DOHH2 (cell line): ENCODE measurements around the gene GREB1.

Experiments
- EZH2phosphoT487 ChIP-seq: fragments of 200-600 bp; sonication (generic); IDR thresholded peaks from 2 replicates; pipeline ENCODE4 v1.6.1; 2017; ENCODE audit warnings: borderline replicate concordance, mild to moderate bottlenecking, antibody characterized with exemption, low read length, moderate library complexity, mixed read lengths
- TF ChIP-seq, protein P1 (sequence below): fragments of 200-600 bp; sonication (generic); IDR thresholded peaks from one replicate; pipeline ENCODE4 v1.5.1; 2014; ENCODE audit warnings: antibody characterized with exemption, mild to moderate bottlenecking, low read depth, low read length; ENCODE audit not compliant: poor library complexity, severe bottlenecking

DNA sequence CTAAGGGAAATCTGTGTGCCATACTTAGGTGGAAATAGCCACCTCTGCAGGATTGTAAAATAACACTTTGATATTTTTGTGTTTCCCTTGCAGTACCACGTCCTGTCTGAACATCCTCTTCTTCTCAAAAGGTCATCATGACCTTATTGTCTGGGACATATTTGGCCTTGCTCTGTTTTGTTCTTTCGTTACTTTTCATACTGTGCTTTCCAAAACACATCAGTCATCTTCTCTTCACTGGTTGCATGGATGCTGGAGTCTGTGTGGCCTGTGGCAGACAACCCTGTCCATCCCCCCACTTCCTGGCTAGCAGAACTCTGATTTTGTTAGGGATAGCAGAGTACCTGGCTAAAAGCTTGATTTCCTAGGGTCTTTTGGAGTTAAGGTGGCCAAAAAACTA lies 9.4 kb upstream of the GREB1 start:
- no peak for TF ChIP-seq EZH2phosphoT487
- TF ChIP-seq, protein P1, sequence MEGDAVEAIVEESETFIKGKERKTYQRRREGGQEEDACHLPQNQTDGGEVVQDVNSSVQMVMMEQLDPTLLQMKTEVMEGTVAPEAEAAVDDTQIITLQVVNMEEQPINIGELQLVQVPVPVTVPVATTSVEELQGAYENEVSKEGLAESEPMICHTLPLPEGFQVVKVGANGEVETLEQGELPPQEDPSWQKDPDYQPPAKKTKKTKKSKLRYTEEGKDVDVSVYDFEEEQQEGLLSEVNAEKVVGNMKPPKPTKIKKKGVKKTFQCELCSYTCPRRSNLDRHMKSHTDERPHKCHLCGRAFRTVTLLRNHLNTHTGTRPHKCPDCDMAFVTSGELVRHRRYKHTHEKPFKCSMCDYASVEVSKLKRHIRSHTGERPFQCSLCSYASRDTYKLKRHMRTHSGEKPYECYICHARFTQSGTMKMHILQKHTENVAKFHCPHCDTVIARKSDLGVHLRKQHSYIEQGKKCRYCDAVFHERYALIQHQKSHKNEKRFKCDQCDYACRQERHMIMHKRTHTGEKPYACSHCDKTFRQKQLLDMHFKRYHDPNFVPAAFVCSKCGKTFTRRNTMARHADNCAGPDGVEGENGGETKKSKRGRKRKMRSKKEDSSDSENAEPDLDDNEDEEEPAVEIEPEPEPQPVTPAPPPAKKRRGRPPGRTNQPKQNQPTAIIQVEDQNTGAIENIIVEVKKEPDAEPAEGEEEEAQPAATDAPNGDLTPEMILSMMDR = no peak
